Motor neuron (in vitro differentiated cells): ENCODE data around the gene PLA2G6. TPM values are rescaled to one million over a fixed set of nuclear protein-coding genes. Genes with fewer than 3 reads are reported as not detected.
"Not testable (repeated sequence)": the region's sequence is repeated elsewhere in the genome, so short reads cannot be mapped to it uniquely, and the experiment has no call there.

Source experiments
- ATAC-seq, 8 experiments: fragments of 200-7000 bp; cut with Tn5 transposase; replicated peaks in 6 of 8; 2 replicates each; pipeline ENCODE4 v1.8.0; 2021; ENCODE audit warnings: mild to moderate bottlenecking in 8 of 8, moderate library complexity in 8 of 8
- H3K27ac ChIP-seq, 2 donors: fragments of 250-450 bp; sonication (Bioruptor Pico); 2 replicates each; pipeline ENCODE4 v1.9.0; 2021; ENCODE audit warnings: antibody characterized with exemption in 2 of 2, mild to moderate bottlenecking in 2 of 2, moderate library complexity in 1 of 2
- H3K4me1 ChIP-seq, 2 donors: fragments of 250-450 bp; sonication (Bioruptor Pico); replicated peaks in 1 of 2; 2 replicates each; pipeline ENCODE4 v1.6.1; 2021; ENCODE audit warnings: antibody characterized with exemption in 2 of 2, mild to moderate bottlenecking in 2 of 2, moderate library complexity in 1 of 2
- H3K4me3 ChIP-seq, 5 donors: fragments of 250-450 bp; sonication (Bioruptor Pico); 2 replicates each; pipeline ENCODE4 v1.9.0; 2021; ENCODE audit warnings: antibody characterized with exemption in 5 of 5, mild to moderate bottlenecking in 5 of 5, moderate library complexity in 4 of 5
- WGBS, 10 experiments: fragments of 450-650 bp; shearing (Covaris generic); methylation state at CpG; one replicate each; pipeline ENCODE4 v1.0.0; 2022; 5-methylcytosine and 5-hydroxymethylcytosine counted together
- in situ Hi-C, 9 experiments: fragments of 400-800 bp; cut with MboI; loops; one replicate each; pipeline ENCODE4 v1.15.0; 2021; ENCODE audit warnings: low sequenced_read_pairs in 9 of 9, low pct_unique_long_range_greater_than_20kb in 2 of 9; ENCODE audit not compliant: unreplicated experiment in 9 of 9
- total RNA-seq, 8 experiments: library from RNA; unstranded; fragments of 300-600 nt; gene quantifications; 2 replicates each; pipeline versions ENCODE4 v1.2.3 to v1.2.4, GENCODE V29; 2022

The PLA2G6 gene
- total RNA-seq, 8 experiments from 2014 or later = 8.6 to 56.8 (median 16.6) TPM

DNA sequence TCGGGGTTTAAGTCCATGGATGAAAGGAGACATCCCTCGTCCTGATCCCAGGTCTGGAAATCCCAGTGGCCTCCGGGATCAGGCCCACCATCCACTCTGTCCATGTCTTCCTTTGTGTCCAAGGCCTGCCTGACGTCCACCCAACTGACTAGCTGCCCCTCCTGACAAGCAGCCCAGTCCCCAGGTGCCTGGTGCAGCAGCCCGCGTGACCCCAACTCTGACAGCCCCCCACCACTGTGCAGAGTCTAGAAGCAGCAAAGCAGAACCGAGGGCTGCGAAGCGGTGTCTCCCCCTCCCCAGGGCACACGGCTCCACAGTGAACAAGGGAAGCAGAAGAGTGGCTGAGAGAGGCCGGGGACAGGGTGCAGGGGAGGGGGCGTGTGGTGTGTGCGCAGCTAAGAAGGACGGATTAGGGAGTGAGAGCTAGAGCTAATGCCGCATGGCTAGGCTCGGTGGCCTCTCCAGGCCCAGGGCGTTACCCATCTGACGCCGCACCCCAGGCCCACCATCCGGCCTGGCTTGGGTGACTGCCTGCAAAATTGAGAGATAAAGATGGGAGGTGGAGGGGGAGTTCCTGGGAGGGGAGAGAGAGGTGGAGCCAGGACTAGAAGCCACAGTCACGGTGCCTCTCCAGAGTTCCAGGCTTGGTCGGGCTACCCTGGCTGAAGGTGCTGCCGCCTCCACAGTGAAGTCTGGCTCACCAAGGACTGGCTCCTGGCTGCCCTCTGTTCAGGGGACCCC lies 54.5 kb downstream of the PLA2G6 start:
- no peak overlapping the region for H3K4me3 ChIP-seq
- in situ Hi-C loops = no loop called here

DNA sequence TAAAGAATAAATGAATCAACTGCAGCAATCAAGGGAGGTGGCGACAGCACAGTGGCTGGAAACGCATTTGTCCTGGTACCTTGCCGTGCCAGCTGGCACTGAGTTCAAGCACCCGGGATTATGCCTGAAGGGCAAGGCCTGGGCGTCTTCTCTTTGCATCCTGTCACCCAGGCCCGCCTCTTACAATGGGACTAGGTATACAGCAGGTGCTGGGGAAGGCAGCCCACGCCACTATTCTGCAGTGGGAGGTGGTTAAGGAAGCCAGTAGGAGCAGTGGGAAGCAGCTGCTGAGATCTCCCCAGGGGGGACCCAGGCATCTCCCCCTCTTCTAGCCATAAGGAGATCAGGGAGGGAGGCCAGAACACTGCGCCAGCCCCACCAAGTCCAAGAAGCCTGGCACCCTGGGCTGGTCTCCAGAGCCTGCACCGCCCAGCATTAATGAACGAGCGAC lies 55.9 kb downstream of the PLA2G6 start:
- Histone ChIP-seq H3K27ac (no peak overlapping the region), H3K4me1 (peaks cover 3 to 9% of the 10 kb centered on the region in 2 donors), H3K4me3 (no peak overlapping the region)
- WGBS, 10 experiments = 0 to 86% (median 67%) methylated on average over 1 to 4 of the region's 11 CpGs; no CpG with 5 or more reads in 2 of the 10 experiments
- in situ Hi-C loops = no loop called here
- ATAC-seq = no peak

More for the DNA sequence above, 54.5 kb downstream of the PLA2G6 start:
- 40 to 100% (median 88%) methylated on average over 1 to 6 of the region's 23 CpGs; no CpG with 5 or more reads in 2 of the 10 experiments for WGBS, 10 experiments
- peak in 3 of 8 experiments; percentile 18 to 37 (median 28) for ATAC-seq
- Histone ChIP-seq H3K27ac (peak overlapping the region; percentile 2 to 30), H3K4me1 (peaks cover 0 to 9% of the 10 kb centered on the region in 2 donors)

DNA sequence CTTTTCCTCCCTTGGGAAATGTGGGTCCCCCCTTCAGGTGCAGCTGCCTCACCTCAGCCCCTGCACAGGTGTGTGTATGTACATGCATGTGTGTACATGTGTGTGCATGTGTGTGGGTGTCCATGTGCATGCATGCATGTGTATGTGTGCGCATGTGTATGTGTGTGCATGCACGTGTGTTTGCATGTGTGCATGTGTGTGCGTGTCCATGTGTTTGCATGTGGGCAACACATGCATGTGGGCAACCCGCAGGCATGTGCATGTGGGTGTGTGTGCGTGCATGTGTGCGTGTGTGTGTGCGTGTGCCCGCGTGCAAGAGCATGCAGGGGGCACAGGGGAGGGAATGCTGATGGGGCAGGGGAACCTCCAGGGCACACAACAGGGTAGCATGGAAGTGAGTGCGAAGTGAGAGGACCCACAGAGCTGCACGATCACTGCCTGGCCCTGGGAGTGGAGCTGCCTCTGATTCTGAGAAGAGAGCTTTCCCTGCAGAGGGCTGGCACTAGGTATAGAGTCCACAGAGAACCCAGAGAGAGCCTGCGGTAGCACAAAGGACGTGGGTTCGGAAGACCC lies 56.5 kb downstream of the PLA2G6 start:
- no peak overlapping the region for H3K4me3 ChIP-seq
- in situ Hi-C loops = no loop called here
- ATAC-seq = no peak
- no peak overlapping the region for H3K27ac ChIP-seq
- 77 to 100% (median 96%) methylated on average over 2 to 6 of the region's 14 CpGs; no CpG with 5 or more reads in 7 of the 10 experiments for WGBS, 10 experiments
- peaks cover 3 to 9% of the 10 kb centered on the region in 2 donors for H3K4me1 ChIP-seq

DNA sequence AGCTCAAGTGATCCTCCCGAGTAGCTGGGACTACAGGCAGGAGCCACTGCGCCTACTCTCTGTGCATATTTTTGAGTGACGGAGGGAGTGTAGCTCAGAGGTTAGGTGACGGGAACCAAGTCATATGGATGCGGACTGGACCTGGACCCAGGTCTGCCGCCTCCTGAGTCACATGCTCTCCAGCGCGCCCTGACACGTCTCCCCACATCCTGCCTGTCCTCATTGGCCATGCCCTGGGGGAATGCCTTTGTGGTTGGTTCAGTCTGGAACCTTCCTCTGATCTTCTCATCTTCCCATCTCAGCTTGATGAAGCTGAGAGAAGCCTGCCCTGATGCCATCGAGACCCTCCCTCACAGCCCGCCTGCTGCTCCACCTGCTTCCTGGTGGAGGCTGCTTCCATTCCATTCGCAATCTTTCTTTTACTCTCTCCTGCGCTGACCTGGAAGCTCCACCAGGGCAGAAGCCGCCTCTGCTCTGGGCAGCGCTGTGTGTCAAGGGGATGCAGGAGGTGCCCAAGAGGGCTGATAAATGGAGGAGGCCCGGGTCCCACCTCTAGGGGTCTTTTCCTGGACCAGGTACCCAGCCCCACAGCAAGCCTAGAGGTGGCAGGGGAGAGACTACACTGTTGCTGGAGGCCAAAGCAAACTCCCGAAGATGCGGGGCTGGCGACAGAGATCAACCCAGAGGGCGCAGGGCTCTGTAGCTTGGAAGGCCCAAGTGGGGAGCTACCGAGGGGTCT lies 57.2 kb downstream of the PLA2G6 start:
- WGBS, 10 experiments = 20 to 100% (median 82%) methylated on average over 1 to 4 of the region's 21 CpGs; no CpG with 5 or more reads in 5 of the 10 experiments
- H3K27ac ChIP-seq = no peak overlapping the region
- in situ Hi-C loops = no loop called here
- no peak for ATAC-seq
- H3K4me1 ChIP-seq = peaks cover 3 to 9% of the 10 kb centered on the region in 2 donors
- H3K4me3 ChIP-seq = no peak overlapping the region

DNA sequence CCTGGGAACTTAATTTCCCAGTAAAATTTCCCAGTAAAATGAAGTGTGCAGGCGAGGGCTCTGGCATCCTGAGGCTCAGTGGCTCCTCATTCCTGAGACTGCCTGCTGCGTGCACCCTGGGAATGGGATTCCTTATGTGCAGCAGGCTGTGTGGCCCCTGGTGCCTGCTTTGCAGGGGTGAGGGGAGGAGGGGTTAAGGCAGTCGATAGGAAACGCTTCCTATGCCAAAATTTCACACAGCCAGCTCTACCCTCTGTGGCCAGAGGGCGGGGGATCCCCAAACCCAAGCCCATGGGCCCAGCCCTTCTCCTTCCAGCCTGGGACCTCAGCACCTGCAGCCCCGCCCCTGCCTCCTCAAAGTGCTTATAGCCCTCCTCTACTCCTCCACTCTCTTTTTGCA lies 59.0 kb downstream of the PLA2G6 start:
- WGBS, 10 experiments = 76 to 100% (median 85%) methylated on average over 1 to 4 of the region's 6 CpGs; no CpG with 5 or more reads in 6 of the 10 experiments
- Histone ChIP-seq H3K27ac (no peak overlapping the region), H3K4me1 (peaks cover 3 to 9% of the 10 kb centered on the region in 2 donors), H3K4me3 (no peak overlapping the region)
- no peak for ATAC-seq
- in situ Hi-C loops = no loop called here

DNA sequence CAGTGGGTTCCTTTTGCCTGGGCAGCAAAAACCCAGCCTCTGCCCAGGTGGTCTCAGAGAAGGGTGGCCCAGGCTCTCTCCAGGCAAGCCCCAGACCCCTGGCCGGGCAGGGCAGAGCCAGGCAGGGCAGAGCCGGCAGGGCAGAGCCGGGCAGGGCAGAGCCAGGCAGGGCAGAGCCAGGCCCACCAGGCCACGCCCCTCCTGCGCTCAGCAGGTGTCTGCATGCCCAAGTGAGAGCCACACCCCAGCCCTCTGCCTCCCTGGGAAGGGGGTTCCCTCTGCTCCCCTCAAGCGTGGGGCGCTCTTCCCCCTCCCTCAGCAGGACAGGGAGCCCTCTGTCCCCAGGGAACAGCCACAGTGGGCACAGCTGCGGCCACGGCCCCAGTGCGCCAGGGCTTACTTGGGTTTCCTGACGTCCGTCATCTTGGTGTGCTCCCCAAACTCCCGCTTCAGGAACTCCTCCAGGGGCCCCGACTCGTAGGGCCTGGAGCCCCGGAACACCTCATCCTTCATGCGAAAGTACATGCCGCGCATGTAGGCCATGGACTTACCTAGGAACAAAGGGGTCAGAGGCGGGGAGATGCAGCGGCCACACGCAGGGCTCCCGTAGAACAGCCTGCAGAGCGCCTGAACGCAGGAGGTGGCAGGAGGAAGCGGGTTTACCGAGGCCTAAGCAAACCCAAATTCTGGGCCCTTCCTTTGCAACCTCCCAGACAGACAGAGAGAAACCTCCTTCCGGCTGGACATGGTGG lies 61.1 kb downstream of the PLA2G6 start:
- H3K4me3 ChIP-seq = no peak overlapping the region
- H3K4me1 ChIP-seq = peaks cover 0 to 3% of the 10 kb centered on the region in 2 donors
- no peak for ATAC-seq
- no peak overlapping the region for H3K27ac ChIP-seq
- WGBS, 10 experiments = 75 to 88% (median 82%) methylated on average over 1 to 22 of the region's 28 CpGs; no CpG with 5 or more reads in 4 of the 10 experiments
- in situ Hi-C loops = no loop called here

DNA sequence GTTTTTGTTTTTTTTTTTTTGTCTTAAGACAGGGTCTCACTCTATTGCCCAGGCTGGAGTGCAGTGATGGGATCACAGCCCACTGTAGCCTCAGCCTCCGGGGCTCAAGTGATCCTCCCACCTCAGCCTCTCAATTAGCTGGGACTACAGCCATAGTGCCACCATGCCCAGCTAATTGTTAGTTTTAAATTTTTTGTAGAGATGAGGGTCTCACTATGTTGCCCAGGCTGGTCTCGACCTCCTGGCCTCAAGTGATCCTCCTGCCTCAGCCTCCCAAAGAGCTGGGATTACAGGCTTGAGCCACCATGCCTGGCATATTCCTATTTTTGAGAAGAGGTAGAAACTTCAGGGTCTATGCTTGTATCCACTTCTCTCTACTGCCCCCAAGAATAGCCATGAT lies 62.9 kb downstream of the PLA2G6 start:
- in situ Hi-C loops, H3K4me1 ChIP-seq, H3K4me3 ChIP-seq, H3K27ac ChIP-seq, ATAC-seq: not testable (repeated sequence)
- 88 to 100% (median 100%) methylated on average over 1 to 2 of the region's 2 CpGs; no CpG with 5 or more reads in 3 of the 10 experiments for WGBS, 10 experiments

DNA sequence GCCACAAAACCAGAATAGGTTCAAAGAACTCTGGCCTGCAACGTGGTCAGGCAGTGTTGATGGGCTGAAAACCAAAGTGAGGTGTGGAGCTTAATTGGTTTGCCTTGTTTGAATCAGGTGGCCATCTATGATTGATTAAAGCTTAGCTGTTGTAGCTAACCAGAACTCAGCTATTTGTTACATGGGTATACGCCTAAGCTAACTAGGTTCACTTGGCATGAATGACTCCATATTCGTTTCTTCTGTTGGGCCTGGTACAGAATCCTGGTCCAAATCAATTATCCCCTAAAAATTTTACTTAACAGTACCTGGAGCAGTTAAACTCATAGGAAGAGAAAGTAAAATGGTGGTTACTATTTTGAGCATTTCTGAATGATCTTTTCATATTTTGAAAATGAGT lies 63.4 kb downstream of the PLA2G6 start:
- in situ Hi-C loops = no loop called here
- ATAC-seq = no peak
- 29 to 93% (median 83%) methylated on average over 1 to 3 of the region's 3 CpGs for WGBS, 10 experiments
- H3K4me3 ChIP-seq = no peak overlapping the region
- no peak overlapping the region for H3K27ac ChIP-seq
- peaks cover 0 to 7% of the 10 kb centered on the region in 2 donors for H3K4me1 ChIP-seq

DNA sequence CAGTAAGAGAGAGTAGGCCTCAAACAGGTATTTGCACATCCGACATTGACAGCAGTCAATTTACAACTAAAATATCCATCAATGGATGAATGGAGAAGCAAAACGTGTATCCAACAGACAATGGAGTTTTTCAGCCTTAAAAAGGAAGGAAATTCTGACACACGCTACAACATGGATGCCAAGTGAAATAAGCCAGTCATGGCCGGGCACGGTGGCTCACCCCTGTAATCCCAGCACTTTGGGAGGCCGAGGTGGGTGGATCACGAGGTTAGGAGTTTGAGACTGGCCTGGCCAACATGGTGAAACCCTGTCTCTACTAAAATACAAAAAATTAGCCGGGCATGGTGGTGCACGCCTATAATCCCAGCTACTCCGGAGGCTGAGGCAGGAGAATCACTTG lies 64.1 kb downstream of the PLA2G6 start:
- in situ Hi-C loops, ATAC-seq: not testable (repeated sequence)

DNA sequence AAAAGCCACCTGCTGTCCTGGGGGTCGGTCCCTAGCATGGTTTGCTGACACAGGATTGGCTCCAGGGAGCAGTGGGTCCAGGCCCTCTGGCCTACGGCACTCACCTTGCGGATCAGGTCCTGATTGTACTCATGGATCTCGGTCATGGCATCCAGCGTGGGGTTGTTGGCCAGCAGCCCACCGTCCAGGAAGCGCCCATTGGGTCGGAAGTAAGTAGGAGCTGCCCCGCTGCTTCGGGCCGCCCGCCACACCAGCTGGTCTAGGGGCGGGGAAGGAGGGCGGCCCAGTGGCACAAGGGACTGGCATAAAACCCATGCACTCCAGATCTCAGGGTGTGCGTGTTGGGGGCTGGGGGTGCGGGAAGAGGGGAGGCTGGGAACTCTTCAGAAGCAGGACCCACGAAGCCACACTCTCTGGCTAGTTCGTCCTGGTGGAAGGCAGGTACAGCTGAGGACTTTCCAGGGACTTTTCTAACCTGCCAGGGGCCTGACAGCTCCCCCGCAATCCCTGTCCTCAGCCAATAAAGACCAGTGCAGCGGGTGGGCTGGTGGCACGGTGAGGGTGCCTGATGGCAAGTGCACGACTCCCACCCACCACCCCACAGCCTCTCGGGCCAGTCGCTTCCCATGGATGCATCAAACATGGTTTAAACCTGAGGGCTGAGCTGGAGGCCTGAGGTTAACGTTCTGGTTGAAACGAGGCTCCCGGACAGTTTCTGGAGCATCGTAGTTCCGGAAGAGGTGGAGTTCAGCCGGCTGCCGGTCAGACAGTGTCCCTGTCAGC lies 66.0 kb downstream of the PLA2G6 start:
- Histone ChIP-seq H3K4me3 (no peak overlapping the region), H3K27ac (no peak overlapping the region), H3K4me1 (peaks cover 4 to 10% of the 10 kb centered on the region in 2 donors)
- 60 to 100% (median 78%) methylated on average over 1 to 9 of the region's 31 CpGs; no CpG with 5 or more reads in 6 of the 10 experiments for WGBS, 10 experiments
- in situ Hi-C loops = no loop called here
- ATAC-seq = no peak

More for the DNA sequence above, 64.1 kb downstream of the PLA2G6 start:
- H3K27ac ChIP-seq, H3K4me1 ChIP-seq, H3K4me3 ChIP-seq: not testable (repeated sequence)
- 80 to 100% (median 100%) methylated on average over 1 to 6 of the region's 10 CpGs; no CpG with 5 or more reads in 2 of the 10 experiments for WGBS, 10 experiments

DNA sequence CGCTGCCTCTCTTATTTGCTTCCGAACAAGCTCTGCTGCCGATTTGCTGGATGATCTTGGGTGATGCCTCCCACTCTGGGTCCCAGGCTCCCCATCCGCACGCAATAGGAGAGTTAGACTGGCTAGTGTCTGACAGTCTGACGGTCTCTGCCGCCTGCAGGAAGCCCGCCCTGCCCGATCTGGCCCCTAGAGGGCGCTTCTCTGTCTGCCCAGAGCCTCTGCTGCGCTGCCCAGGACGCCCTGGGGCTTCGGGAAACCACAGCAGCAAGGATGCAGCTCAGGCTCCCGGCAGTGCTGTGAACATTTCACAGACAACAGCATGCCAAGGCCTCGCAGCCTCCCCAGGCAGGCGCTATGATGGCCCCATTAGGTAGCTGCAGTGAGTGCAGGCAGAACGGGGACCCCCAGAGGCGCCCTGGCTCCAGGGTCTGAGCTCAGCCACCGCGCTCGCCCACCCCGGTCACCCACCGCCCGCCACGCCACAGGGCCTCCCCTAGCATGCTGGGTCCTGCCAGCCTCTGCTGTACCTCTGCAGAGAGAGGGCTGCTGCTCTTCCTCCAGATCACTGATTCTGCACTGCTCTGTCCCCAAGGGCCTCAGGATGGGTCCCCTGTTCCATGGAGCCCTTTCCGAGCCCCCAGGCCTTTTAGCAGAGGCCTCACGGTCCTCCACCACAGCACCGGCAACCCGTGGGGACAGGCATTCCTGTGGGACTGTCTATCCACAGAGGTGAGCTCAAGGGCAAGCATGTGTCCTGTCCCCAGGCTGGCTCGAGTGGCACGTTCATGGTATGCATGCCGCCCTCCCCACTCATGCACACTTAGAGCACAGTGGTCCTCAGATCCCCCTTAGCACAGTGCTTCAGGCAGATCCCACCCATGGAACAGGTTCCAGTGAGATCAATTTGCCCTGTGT lies 66.9 kb downstream of the PLA2G6 start:
- in situ Hi-C loops = no loop called here
- 20 to 100% (median 55%) methylated on average over 1 to 9 of the region's 32 CpGs; no CpG with 5 or more reads in 4 of the 10 experiments for WGBS, 10 experiments
- Histone ChIP-seq H3K4me3 (no peak overlapping the region), H3K27ac (no peak overlapping the region), H3K4me1 (peaks cover 4 to 13% of the 10 kb centered on the region in 2 donors)
- peak; percentile 44 to 95 (median 87) for ATAC-seq
